GM18951 (cell line): ENCODE measurements around the gene DAB1.

Experiments
- POLR2A ChIP-seq: IDR thresholded peaks from 4 replicates; pipeline ENCODE4 v1.6.1; 2011; ENCODE audit warnings: mild to moderate bottlenecking; ENCODE audit not compliant: insufficient read length, insufficient read depth; ENCODE audit errors: extremely low read depth
- in situ Hi-C: fragments of 300-500 bp; cut with MboI; formaldehyde crosslinking; loops from one replicate; pipeline ENCODE4 v1.12.0; 2022; ENCODE audit warnings: low sequenced_read_pairs, mixed read lengths, inconsistent platforms; ENCODE audit not compliant: unreplicated experiment

The DAB1 gene

GRCh38 chr1:57192222-57192621, 231.6 kb downstream of the DAB1 start:
- TF ChIP-seq POLR2A: no peak
- in situ Hi-C loops: no loop called here

- no peak for TF ChIP-seq POLR2A
- in situ Hi-C loops: no loop called here
These were observed 233.0 kb downstream of the DAB1 start for GRCh38 chr1:57190898-57191297.

- TF ChIP-seq POLR2A: no peak
- in situ Hi-C loops: no loop called here
These were observed 235.7 kb downstream of the DAB1 start for GRCh38 chr1:57188168-57188567.

- no peak for TF ChIP-seq POLR2A
- in situ Hi-C loops: no loop called here
These were observed 237.4 kb downstream of the DAB1 start for GRCh38 chr1:57186455-57186854.

- TF ChIP-seq POLR2A: no peak
- in situ Hi-C loops: no loop called here
These were observed 244.9 kb downstream of the DAB1 start for GRCh38 chr1:57179001-57179400.

GRCh38 chr1:57175506-57175905, 248.4 kb downstream of the DAB1 start:
- in situ Hi-C loops: no loop called here
- TF ChIP-seq POLR2A: no peak

GRCh38 chr1:57172040-57172439, 251.8 kb downstream of the DAB1 start:
- TF ChIP-seq POLR2A: no peak
- in situ Hi-C loops: no loop called here

GRCh38 chr1:57167997-57168396, 255.9 kb downstream of the DAB1 start:
- TF ChIP-seq POLR2A: no peak
- in situ Hi-C loops: no loop called here

- in situ Hi-C loops: no loop called here
- TF ChIP-seq POLR2A: no peak
These were observed 258.3 kb downstream of the DAB1 start for GRCh38 chr1:57165546-57165945.

GRCh38 chr1:57164584-57164983, 259.3 kb downstream of the DAB1 start:
- no peak for TF ChIP-seq POLR2A
- in situ Hi-C loops: no loop called here

- no peak for TF ChIP-seq POLR2A
- in situ Hi-C loops: no loop called here
These were observed 260.1 kb downstream of the DAB1 start for GRCh38 chr1:57163789-57164188.

GRCh38 chr1:57163325-57163724, 260.5 kb downstream of the DAB1 start:
- in situ Hi-C loops: no loop called here
- no peak for TF ChIP-seq POLR2A

- in situ Hi-C loops: no loop called here
- TF ChIP-seq POLR2A: no peak
These were observed 261.1 kb downstream of the DAB1 start for GRCh38 chr1:57162607-57163261.

GRCh38 chr1:57160594-57160993, 263.3 kb downstream of the DAB1 start:
- in situ Hi-C loops: no loop called here

GRCh38 chr1:57158604-57158998, 265.3 kb downstream of the DAB1 start:
- no peak for TF ChIP-seq POLR2A
- in situ Hi-C loops: no loop called here

More at GRCh38 chr1:57160594-57160993, 263.3 kb downstream of the DAB1 start:
- no peak for TF ChIP-seq POLR2A
